Endodermal cell (in vitro differentiated cells): ENCODE results near the gene UBE2E3. TPM values are rescaled to one million over a fixed set of nuclear protein-coding genes. Genes with fewer than 3 reads are reported as not detected.

ENCODE experiments used
- DNase-seq: peaks from one replicate; pipeline ENCODE4 v3.0.0-alpha.2; 2017
- H3K27ac ChIP-seq: 2 replicates; pipeline ENCODE4 v1.5.1; 2013; ENCODE audit warnings: mild to moderate bottlenecking, low read depth, low read length, moderate library complexity
- H3K27me3 ChIP-seq: 2 replicates; pipeline ENCODE4 v1.6.1; 2013; ENCODE audit warnings: mild to moderate bottlenecking, low read length, moderate library complexity; ENCODE audit not compliant: insufficient read depth, control insufficient read depth, poor library complexity, severe bottlenecking
- H3K36me3 ChIP-seq: 2 replicates; pipeline ENCODE4 v1.7.0; 2013; ENCODE audit warnings: mild to moderate bottlenecking, low read length, moderate library complexity; ENCODE audit not compliant: control insufficient read depth, insufficient read depth
- H3K4me1 ChIP-seq: one replicate; pipeline ENCODE4 v1.7.0; 2013; ENCODE audit warnings: low read length; ENCODE audit not compliant: control insufficient read depth, insufficient read depth
- H3K4me3 ChIP-seq: 2 replicates; pipeline ENCODE4 v1.5.1; 2013; ENCODE audit warnings: mild to moderate bottlenecking, low read length, moderate library complexity
- H3K9ac ChIP-seq: 2 replicates; pipeline ENCODE4 v1.6.1; 2013; ENCODE audit warnings: mild to moderate bottlenecking, low read length, moderate library complexity; ENCODE audit not compliant: poor library complexity, severe bottlenecking; ENCODE audit errors: extremely low read depth
- H3K9me3 ChIP-seq: 2 replicates; pipeline ENCODE4 v1.6.1; 2013; ENCODE audit warnings: mild to moderate bottlenecking, low read length, moderate library complexity; ENCODE audit not compliant: control insufficient read depth
- H3K27ac Mint-ChIP-seq: 2 replicates; pipeline ENCODE4 v1.8.0; 2020; ENCODE audit warnings: mixed read lengths
- H3K27me3 Mint-ChIP-seq: 2 replicates; pipeline ENCODE4 v1.8.0; 2021; ENCODE audit warnings: mild to moderate bottlenecking, mixed read lengths; ENCODE audit not compliant: insufficient read depth
- H3K36me3 Mint-ChIP-seq: 2 replicates; pipeline ENCODE4 v1.8.0; 2020; ENCODE audit warnings: low read depth, mixed read lengths
- H3K4me1 Mint-ChIP-seq: 2 replicates; pipeline ENCODE4 v1.8.0; 2020; ENCODE audit warnings: mixed read lengths
- H3K4me3 Mint-ChIP-seq: 2 replicates; pipeline ENCODE4 v1.8.0; 2020; ENCODE audit warnings: mild to moderate bottlenecking, moderate library complexity, mixed read lengths
- H3K9me3 Mint-ChIP-seq: 2 replicates; pipeline ENCODE4 v1.8.0; 2020; ENCODE audit warnings: mild to moderate bottlenecking, mixed read lengths
- WGBS, 2 experiments: methylation state at CpG; one replicate each; pipeline versions ENCODE4 v1.1.5 to v1.1.7; 2013; ENCODE audit warnings: missing lambda C conversion rate in 2 of 2, mixed read lengths in 1 of 2; ENCODE audit not compliant: insufficient coverage in 1 of 2, insufficient read length in 1 of 2; 5-methylcytosine and 5-hydroxymethylcytosine counted together
- total RNA-seq, 2 donors: library from RNA; stranded (reverse); fragmentation: NEBNext Ultra II Directional in 1 of 2; extraction: Animal tissue kit (Norgen Biotek cat#: 25700) in 1 of 2; gene quantifications; 2 replicates in 1 of 2; 3 replicates in 1 of 2; pipeline ENCODE4 v1.2.1, GENCODE V29; 2021
- TF ChIP-seq, protein P1 (sequence below): fragments of 200-600 bp; sonication (generic); conservative IDR thresholded peaks from 2 replicates; pipeline ENCODE4 v1.5.0; 2021; ENCODE audit warnings: antibody characterized with exemption, mild to moderate bottlenecking

UBE2E3 gene
- total RNA-seq, 2 donors from 2014 or later = 84.2 to 85.0 TPM

DNA sequence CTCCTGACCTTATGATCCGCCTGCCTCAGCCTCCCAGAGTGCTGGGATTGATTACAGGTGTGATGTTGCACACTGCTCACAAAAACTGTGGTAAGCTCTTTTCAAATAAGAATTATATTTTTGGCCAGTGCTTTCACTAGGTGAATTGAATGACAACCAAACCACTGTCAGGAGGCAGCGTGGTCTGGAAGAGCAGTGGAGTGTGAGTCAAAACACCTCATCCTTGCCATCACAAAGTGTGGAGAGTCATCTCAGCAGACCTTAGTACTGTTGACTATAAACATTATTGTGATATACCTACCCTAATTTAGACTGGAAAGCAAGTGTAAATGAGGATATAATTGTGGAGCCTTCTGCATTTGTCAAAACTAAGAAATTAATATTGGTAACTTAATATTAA lies 61.3 kb downstream of the UBE2E3 start:
- H3K4me3 Mint-ChIP-seq = no peak overlapping the region
- Histone ChIP-seq H3K27ac (no peak overlapping the region), H3K9ac (no peak overlapping the region), H3K4me3 (no peak overlapping the region), H3K9me3 (no peaks in the 10 kb centered on the region), H3K36me3 (no peaks in the 10 kb centered on the region), H3K27me3 (no peaks in the 10 kb centered on the region), H3K4me1 (no peaks in the 10 kb centered on the region)
- no peak overlapping the region for H3K27ac Mint-ChIP-seq
- H3K27me3 Mint-ChIP-seq = no peaks in the 10 kb centered on the region
- TF ChIP-seq, protein P1, sequence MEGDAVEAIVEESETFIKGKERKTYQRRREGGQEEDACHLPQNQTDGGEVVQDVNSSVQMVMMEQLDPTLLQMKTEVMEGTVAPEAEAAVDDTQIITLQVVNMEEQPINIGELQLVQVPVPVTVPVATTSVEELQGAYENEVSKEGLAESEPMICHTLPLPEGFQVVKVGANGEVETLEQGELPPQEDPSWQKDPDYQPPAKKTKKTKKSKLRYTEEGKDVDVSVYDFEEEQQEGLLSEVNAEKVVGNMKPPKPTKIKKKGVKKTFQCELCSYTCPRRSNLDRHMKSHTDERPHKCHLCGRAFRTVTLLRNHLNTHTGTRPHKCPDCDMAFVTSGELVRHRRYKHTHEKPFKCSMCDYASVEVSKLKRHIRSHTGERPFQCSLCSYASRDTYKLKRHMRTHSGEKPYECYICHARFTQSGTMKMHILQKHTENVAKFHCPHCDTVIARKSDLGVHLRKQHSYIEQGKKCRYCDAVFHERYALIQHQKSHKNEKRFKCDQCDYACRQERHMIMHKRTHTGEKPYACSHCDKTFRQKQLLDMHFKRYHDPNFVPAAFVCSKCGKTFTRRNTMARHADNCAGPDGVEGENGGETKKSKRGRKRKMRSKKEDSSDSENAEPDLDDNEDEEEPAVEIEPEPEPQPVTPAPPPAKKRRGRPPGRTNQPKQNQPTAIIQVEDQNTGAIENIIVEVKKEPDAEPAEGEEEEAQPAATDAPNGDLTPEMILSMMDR = no peak
- no peak for DNase-seq
- H3K9me3 Mint-ChIP-seq = no peaks in the 10 kb centered on the region
- no peaks in the 10 kb centered on the region for H3K36me3 Mint-ChIP-seq
- 96 to 100% methylated on average over 1 to 2 of the region's 2 CpGs for WGBS, 2 experiments
- H3K4me1 Mint-ChIP-seq = peaks cover 6% of the 10 kb centered on the region

DNA sequence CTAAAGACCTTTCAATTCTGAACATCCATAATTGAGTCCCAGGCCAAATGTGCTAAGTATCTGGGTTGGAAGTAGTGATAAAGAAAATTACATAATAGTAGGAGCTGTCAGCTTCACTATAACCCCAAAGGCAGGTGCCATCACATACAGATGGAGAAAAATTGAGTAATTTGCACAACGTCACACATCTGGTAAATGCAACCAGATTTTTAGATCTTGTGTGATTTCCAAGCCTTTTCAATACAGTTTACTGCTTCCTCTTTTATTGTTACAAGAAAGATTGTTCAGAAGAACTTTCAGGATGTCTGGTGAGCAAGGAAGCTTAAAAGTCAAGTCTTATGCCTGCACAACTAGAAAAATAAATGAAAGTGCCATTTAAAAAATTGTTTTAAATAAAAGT lies 62.3 kb downstream of the UBE2E3 start:
- no peaks in the 10 kb centered on the region for H3K36me3 Mint-ChIP-seq
- TF ChIP-seq, protein P1 = no peak
- Histone ChIP-seq H3K27ac (no peak overlapping the region), H3K36me3 (no peaks in the 10 kb centered on the region), H3K9me3 (no peaks in the 10 kb centered on the region), H3K27me3 (no peaks in the 10 kb centered on the region), H3K9ac (no peak overlapping the region), H3K4me3 (no peak overlapping the region), H3K4me1 (no peaks in the 10 kb centered on the region)
- no peaks in the 10 kb centered on the region for H3K9me3 Mint-ChIP-seq
- H3K4me1 Mint-ChIP-seq = peaks cover 6% of the 10 kb centered on the region
- 93 to 100% methylated on average over 1 of the region's 1 CpG for WGBS, 2 experiments
- no peak overlapping the region for H3K27ac Mint-ChIP-seq
- no peak overlapping the region for H3K4me3 Mint-ChIP-seq
- H3K27me3 Mint-ChIP-seq = no peaks in the 10 kb centered on the region
- no peak for DNase-seq

DNA sequence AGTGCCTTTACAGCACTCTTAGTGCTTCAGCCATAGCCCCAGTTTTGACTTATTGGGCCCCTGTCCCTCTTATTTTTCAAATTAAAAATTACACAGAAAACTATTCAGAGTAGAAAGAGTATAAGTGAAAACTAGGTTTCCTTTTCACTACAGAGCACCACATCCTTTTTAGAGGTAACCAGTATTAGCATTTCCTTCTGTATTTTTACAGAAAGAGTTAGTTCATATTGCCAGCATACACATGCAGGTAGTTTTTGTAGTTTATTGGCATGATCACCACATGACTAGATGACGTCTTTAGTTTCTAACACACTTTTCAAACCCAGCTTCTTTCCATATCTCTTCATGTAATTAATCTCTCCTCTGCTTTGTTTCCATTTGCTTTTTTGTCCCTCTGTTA lies 66.4 kb downstream of the UBE2E3 start:
- Mint-ChIP-seq H3K36me3 (no peaks in the 10 kb centered on the region), H3K27ac (no peak overlapping the region), H3K9me3 (no peaks in the 10 kb centered on the region), H3K4me1 (peaks cover 6% of the 10 kb centered on the region), H3K27me3 (no peaks in the 10 kb centered on the region), H3K4me3 (no peak overlapping the region)
- DNase-seq = no peak
- Histone ChIP-seq H3K27me3 (no peaks in the 10 kb centered on the region), H3K9me3 (no peaks in the 10 kb centered on the region), H3K4me3 (no peak overlapping the region), H3K4me1 (no peaks in the 10 kb centered on the region), H3K9ac (no peak overlapping the region), H3K36me3 (no peaks in the 10 kb centered on the region), H3K27ac (no peak overlapping the region)
- 88 to 96% methylated on average over 1 of the region's 1 CpG for WGBS, 2 experiments
- TF ChIP-seq, protein P1 = no peak
